ENCODE results near the gene CATSPERB.

The CATSPERB gene

GRCh38 chr14:91580876-91581577 is 150.9 kb downstream of the CATSPERB start:
- no peak for DNase-seq
- Histone ChIP-seq H3K36me3 (no peaks in the 10 kb centered on the region), H3K27me3 (peaks cover 23% of the 10 kb centered on the region), H3K9me3 (peaks cover 2% of the 10 kb centered on the region; the same call in 1 of the 2 replicates), H3K4me3 (ENCODE audit: low read depth, low read length) (no peak overlapping the region), H3K4me1 (no peaks in the 10 kb centered on the region)
- no peak for TF ChIP-seq CTCF (IDR thresholded peaks at IDR 0.05; ENCODE audit: low read depth, low read length)

- peaks cover 2% of the 10 kb centered on the region; the same call in 1 of the 2 replicates for H3K9me3 ChIP-seq
- no peak for DNase-seq
- H3K27me3 ChIP-seq, result peaks cover 43% of the 10 kb centered on the region
- no peak for TF ChIP-seq CTCF (IDR thresholded peaks at IDR 0.05; ENCODE audit: low read depth, low read length)
- no peak overlapping the region for H3K4me3 ChIP-seq (ENCODE audit: low read depth, low read length)
- H3K36me3 ChIP-seq, result no peaks in the 10 kb centered on the region
- H3K4me1 ChIP-seq, result no peaks in the 10 kb centered on the region
Measured at GRCh38 chr14:91577632-91578233, 154.2 kb downstream of the CATSPERB start.

- DNase-seq, result no peak
- peaks cover 24% of the 10 kb centered on the region for H3K27me3 ChIP-seq
- no peaks in the 10 kb centered on the region for H3K36me3 ChIP-seq
- H3K9me3 ChIP-seq, result peaks cover 2% of the 10 kb centered on the region; the same call in 1 of the 2 replicates
- H3K4me3 ChIP-seq (ENCODE audit: low read depth, low read length), result no peak overlapping the region
- H3K4me1 ChIP-seq, result no peaks in the 10 kb centered on the region
- TF ChIP-seq CTCF (IDR thresholded peaks at IDR 0.05; ENCODE audit: low read depth, low read length), result no peak
Measured at GRCh38 chr14:91575469-91576208, 156.2 kb downstream of the CATSPERB start.

DNA sequence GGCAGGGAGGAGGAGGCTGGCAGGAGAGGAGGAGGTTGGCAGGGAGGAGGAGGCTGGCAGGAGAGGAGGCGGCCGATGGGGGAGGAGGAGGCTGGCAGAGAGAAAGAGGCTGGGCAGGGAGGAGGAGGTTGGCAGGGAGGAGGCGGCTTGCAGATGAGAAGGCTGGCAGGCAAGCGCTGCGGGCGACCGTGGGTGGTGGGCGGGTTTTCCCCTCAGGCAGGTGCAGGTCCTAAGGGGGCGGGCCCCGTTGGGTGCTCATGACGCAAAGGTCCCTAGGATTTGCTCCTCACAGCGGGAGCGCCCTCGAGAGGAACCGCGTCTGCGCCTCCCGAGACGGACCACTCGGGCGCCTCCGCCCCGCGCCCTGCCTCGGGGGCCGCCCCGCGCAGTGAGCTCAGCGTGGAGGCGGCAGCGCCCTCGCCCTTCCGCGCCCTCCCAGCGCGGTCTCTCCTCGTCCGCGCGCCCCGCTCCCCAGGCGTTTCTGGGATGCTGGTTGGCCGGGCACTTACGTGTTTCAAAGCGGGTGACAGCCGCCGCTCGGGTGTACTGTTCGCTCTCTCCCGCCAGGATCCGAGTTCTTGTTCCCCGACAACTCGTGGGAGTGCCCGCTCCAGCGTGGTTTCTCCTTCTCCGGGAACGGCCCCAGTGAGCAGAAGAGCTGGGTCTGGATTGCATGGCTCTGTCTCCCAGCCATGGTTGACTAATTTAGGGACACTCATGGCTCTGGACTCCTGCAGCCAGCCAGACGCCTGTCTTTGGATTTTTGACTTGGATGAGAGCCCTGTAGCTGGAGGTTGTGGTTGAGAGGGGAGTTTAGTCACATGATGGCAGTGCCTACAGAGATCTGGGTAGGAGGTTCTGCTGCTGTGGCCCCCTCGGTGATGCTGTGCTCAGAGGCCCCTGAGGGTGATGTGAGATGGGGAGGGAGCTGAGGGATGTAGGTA is 157.7 kb downstream of the CATSPERB start:
- H3K4me3 ChIP-seq (ENCODE audit: low read depth, low read length), result peak overlapping the region; percentile 38
- DNase-seq, result peak; percentile 34
- no peak for TF ChIP-seq CTCF (IDR thresholded peaks at IDR 0.05; ENCODE audit: low read depth, low read length)
- H3K27me3 ChIP-seq, result peaks cover 24% of the 10 kb centered on the region
- no peaks in the 10 kb centered on the region for H3K4me1 ChIP-seq
- H3K36me3 ChIP-seq, result no peaks in the 10 kb centered on the region
- H3K9me3 ChIP-seq, result peaks cover 2% of the 10 kb centered on the region; the same call in 1 of the 2 replicates

DNA sequence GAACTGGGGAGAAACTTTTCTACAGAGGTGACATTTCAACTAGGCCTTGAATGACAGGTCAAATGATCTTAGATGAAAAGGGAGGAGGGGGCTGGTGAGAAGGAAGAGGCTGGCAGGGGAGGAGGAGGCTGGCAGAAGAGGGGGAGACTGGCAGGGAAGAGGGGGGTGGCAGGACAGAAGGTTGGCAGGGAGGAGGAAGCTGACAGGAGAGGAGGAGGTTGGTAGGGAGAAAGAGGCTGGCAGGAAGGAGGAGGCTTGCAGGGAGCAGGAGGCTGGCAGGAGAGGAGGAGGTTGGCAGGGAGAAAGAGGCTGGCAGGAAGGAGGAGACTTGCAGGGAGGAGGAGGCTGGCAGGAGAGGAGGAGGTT is 158.4 kb downstream of the CATSPERB start:
- H3K4me1 ChIP-seq, result no peaks in the 10 kb centered on the region
- peaks cover 2% of the 10 kb centered on the region; the same call in 1 of the 2 replicates for H3K9me3 ChIP-seq
- peaks cover 24% of the 10 kb centered on the region for H3K27me3 ChIP-seq
- no peak for DNase-seq
- no peak for TF ChIP-seq CTCF (IDR thresholded peaks at IDR 0.05; ENCODE audit: low read depth, low read length)
- H3K36me3 ChIP-seq, result no peaks in the 10 kb centered on the region
- no peak overlapping the region for H3K4me3 ChIP-seq (ENCODE audit: low read depth, low read length)
